Fibroblast of lung (primary cell): ENCODE measurements around the gene PRCC. TPM values are rescaled to one million over a fixed set of nuclear protein-coding genes. Genes with fewer than 3 reads are reported as not detected.

Source experiments
- DNase-seq, 2 donors: peaks; one replicate each; pipeline versions ENCODE4 v3.0.0 to v3.0.0-alpha.2; 2010; ENCODE audit warnings: low read depth in 2 of 2
- H2AFZ ChIP-seq: 2 replicates; pipeline ENCODE4 v1.5.1; 2012; ENCODE audit warnings: low read length, control low read depth, inconsistent platforms
- H3K27ac ChIP-seq: 2 replicates; pipeline ENCODE4 v1.5.1; 2011; ENCODE audit warnings: low read length, control low read depth; ENCODE audit not compliant: insufficient read depth
- H3K27me3 ChIP-seq: 2 replicates; pipeline ENCODE4 v1.5.1; 2011; ENCODE audit warnings: mild to moderate bottlenecking, low read length; ENCODE audit not compliant: control insufficient read depth, insufficient read depth
- H3K36me3 ChIP-seq: 2 replicates; pipeline ENCODE4 v1.5.1; 2011; ENCODE audit warnings: low read length; ENCODE audit not compliant: control insufficient read depth, insufficient read depth
- H3K4me1 ChIP-seq: 2 replicates; pipeline ENCODE4 v1.5.1; 2011; ENCODE audit warnings: low read length; ENCODE audit not compliant: control insufficient read depth, insufficient read depth; ENCODE audit errors: extremely low read depth
- H3K4me2 ChIP-seq: 2 replicates; pipeline ENCODE4 v1.5.1; 2011; ENCODE audit warnings: low read length, control low read depth; ENCODE audit not compliant: insufficient read depth; ENCODE audit errors: extremely low read depth
- H3K4me3 ChIP-seq, 4 experiments: fragments of 200-600 bp in 1 of 4; sonication (generic) in 1 of 4; replicated peaks in 1 of 4; 2 replicates each; pipeline ENCODE4 v1.5.1; 2011 to 2016; ENCODE audit warnings: low read length in 4 of 4, low read depth in 3 of 4, mild to moderate bottlenecking in 3 of 4, control low read depth in 2 of 4, inconsistent platforms in 1 of 4, mixed read lengths in 1 of 4; ENCODE audit not compliant: insufficient read depth in 1 of 4; ENCODE audit errors: control extremely low read depth in 1 of 4
- H3K79me2 ChIP-seq: 2 replicates; pipeline ENCODE4 v1.5.1; 2012; ENCODE audit warnings: mild to moderate bottlenecking, low read length, inconsistent platforms; ENCODE audit not compliant: control insufficient read depth, insufficient read depth
- H3K9ac ChIP-seq: 2 replicates; pipeline ENCODE4 v1.5.1; 2011; ENCODE audit warnings: mild to moderate bottlenecking, low read length, control low read depth; ENCODE audit not compliant: insufficient read depth
- H3K9me3 ChIP-seq: 2 replicates; pipeline ENCODE4 v1.5.1; 2012; ENCODE audit warnings: low read depth, low read length; ENCODE audit not compliant: control insufficient read depth, insufficient read depth
- H4K20me1 ChIP-seq: 2 replicates; pipeline ENCODE4 v1.5.1; 2011; ENCODE audit warnings: low read length; ENCODE audit not compliant: control insufficient read depth, insufficient read depth; ENCODE audit errors: extremely low read depth
- EZH2 ChIP-seq: IDR thresholded peaks from 2 replicates; pipeline ENCODE4 v1.5.1; 2012; ENCODE audit warnings: low read length, control low read depth, mild to moderate bottlenecking; ENCODE audit errors: missing control alignments
- polyA plus RNA-seq, 2 donors: library from polyadenylated mRNA; depleted of rRNA in 1 of 2; stranded (reverse) in 1 of 2; unstranded in 1 of 2; fragments of >200 nt; gene quantifications; 2 replicates each; pipeline ENCODE4 v1.2.1, GENCODE V29; 2011 to 2012; ENCODE audit warnings: missing spikeins in 1 of 2
- total RNA-seq: library from RNA; depleted of rRNA; stranded (reverse); fragments of >200 nt; gene quantifications from 2 replicates; pipeline ENCODE4 v1.2.1, GENCODE V29; 2014
- TF ChIP-seq, protein P1 (sequence below), 2 donors: IDR thresholded peaks in 1 of 2; conservative IDR thresholded peaks in 1 of 2; 1 replicate in 1 of 2; 2 replicates in 1 of 2; pipeline ENCODE4 v1.5.1; 2011 to 2012; ENCODE audit warnings: low read length in 2 of 2, control low read depth in 1 of 2, inconsistent platforms in 1 of 2, low read depth in 1 of 2, mild to moderate bottlenecking in 1 of 2

Gene PRCC
- total and polyA plus RNA-seq, 2 donors (not counting 1 experiment from before 2014, with no cell fraction given), result 13.2 to 52.0 TPM

DNA sequence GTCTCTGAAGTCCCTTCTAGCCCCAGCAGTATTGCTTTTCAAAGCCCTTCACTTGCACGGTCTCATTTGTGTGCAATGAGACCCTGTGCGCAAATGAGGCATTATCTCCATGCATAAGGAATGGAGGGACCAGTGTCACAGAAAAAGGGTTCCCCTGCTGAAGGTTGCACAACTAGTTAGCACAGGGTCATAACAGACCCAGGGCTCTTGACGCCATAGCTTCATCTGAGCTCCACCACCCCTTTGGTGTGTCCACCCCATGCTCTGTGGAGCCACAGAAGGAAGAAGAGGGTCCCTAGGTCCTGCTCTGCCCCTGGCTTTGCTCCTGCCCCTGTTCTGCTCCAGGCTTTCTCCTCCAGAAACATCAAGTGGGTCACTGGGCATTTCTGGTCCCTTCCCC is 36.7 kb downstream of the PRCC start:
- H3K79me2 ChIP-seq, result no peaks in the 10 kb centered on the region
- DNase-seq, result no peak
- no peak overlapping the region for H3K27ac ChIP-seq
- no peak overlapping the region for H3K4me2 ChIP-seq
- H2AFZ ChIP-seq, result no peak overlapping the region
- peaks cover 4% of the 10 kb centered on the region for H3K4me1 ChIP-seq
- no peak overlapping the region for H3K9ac ChIP-seq
- H3K27me3 ChIP-seq, result no peaks in the 10 kb centered on the region
- no peaks in the 10 kb centered on the region for H3K9me3 ChIP-seq
- no peak overlapping the region for H3K4me3 ChIP-seq
- no peaks in the 10 kb centered on the region for H4K20me1 ChIP-seq
- no peaks in the 10 kb centered on the region for H3K36me3 ChIP-seq
- TF ChIP-seq, protein P1, sequence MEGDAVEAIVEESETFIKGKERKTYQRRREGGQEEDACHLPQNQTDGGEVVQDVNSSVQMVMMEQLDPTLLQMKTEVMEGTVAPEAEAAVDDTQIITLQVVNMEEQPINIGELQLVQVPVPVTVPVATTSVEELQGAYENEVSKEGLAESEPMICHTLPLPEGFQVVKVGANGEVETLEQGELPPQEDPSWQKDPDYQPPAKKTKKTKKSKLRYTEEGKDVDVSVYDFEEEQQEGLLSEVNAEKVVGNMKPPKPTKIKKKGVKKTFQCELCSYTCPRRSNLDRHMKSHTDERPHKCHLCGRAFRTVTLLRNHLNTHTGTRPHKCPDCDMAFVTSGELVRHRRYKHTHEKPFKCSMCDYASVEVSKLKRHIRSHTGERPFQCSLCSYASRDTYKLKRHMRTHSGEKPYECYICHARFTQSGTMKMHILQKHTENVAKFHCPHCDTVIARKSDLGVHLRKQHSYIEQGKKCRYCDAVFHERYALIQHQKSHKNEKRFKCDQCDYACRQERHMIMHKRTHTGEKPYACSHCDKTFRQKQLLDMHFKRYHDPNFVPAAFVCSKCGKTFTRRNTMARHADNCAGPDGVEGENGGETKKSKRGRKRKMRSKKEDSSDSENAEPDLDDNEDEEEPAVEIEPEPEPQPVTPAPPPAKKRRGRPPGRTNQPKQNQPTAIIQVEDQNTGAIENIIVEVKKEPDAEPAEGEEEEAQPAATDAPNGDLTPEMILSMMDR (conservative IDR thresholded peaks at IDR 0.05 in 1 of 2, IDR thresholded peaks at IDR 0.05 in 1 of 2; ENCODE audit: low read depth in 1 of 2, low read length in 2 of 2), result no peak
- TF ChIP-seq EZH2, result no peak

DNA sequence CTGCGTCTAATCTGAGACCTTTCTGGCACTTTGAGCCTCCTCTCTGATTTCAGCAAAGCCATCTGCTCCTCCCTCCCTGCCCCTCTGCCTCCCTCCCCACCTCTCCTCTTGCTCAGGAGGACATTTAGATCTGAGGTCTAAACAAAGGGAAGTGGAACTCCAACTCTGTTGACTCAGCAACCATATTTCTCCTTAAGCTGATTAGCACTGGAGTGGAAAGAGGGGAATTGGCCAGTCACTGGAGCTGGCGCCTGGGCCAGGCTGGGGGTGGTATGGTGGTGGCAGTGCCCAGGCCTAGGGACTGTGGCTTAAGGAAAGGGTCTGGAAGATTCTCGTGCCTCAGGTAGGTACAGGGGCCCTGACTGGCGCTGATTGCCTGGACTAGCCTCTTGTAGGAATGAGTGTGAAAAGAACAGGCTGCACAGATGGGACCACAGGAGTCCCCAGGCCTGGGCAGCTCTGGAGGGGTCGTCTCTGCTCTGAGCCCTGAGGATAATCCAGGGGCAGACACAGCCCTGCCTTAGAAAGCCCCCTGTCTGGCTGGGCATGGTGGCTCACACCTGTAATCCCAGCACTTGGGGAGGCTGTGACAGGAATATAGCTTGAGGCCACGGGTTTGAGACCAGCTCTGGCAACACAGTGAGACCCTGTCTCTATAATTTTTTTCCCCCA is 37.4 kb downstream of the PRCC start:
- no peak overlapping the region for H3K4me2 ChIP-seq
- no peak overlapping the region for H3K27ac ChIP-seq
- no peak overlapping the region for H3K4me3 ChIP-seq

GRCh38 chr1:156805766-156806511 is 38.6 kb downstream of the PRCC start:
- Histone ChIP-seq H3K27ac (no peak overlapping the region), H4K20me1 (no peaks in the 10 kb centered on the region), H2AFZ (no peak overlapping the region), H3K36me3 (no peaks in the 10 kb centered on the region), H3K9ac (no peak overlapping the region), H3K4me1 (peaks cover 3% of the 10 kb centered on the region), H3K79me2 (no peaks in the 10 kb centered on the region), H3K4me3 (no peak overlapping the region), H3K4me2 (no peak overlapping the region), H3K9me3 (no peaks in the 10 kb centered on the region), H3K27me3 (no peaks in the 10 kb centered on the region)
- TF ChIP-seq, protein P1 (conservative IDR thresholded peaks at IDR 0.05 in 1 of 2, IDR thresholded peaks at IDR 0.05 in 1 of 2; ENCODE audit: low read depth in 1 of 2, low read length in 2 of 2), result no peak
- TF ChIP-seq EZH2, result no peak
- peak; percentile 93 to 96 for DNase-seq

More for the DNA sequence above, 37.4 kb downstream of the PRCC start:
- TF ChIP-seq, protein P1 (conservative IDR thresholded peaks at IDR 0.05 in 1 of 2, IDR thresholded peaks at IDR 0.05 in 1 of 2; ENCODE audit: low read depth in 1 of 2, low read length in 2 of 2), result no peak
- TF ChIP-seq EZH2, result no peak
- H3K36me3 ChIP-seq, result no peaks in the 10 kb centered on the region
- peaks cover 4% of the 10 kb centered on the region for H3K4me1 ChIP-seq
- no peaks in the 10 kb centered on the region for H4K20me1 ChIP-seq
- peak in 1 of 2 donors; percentile 84 for DNase-seq
- H3K9ac ChIP-seq, result no peak overlapping the region
- no peaks in the 10 kb centered on the region for H3K79me2 ChIP-seq
- H2AFZ ChIP-seq, result no peak overlapping the region
- H3K27me3 ChIP-seq, result no peaks in the 10 kb centered on the region
- no peaks in the 10 kb centered on the region for H3K9me3 ChIP-seq
